ENCODE data around the gene CTNND2. TPM values are rescaled to one million over a fixed set of nuclear protein-coding genes. Genes with fewer than 3 reads are reported as not detected.

The CTNND2 gene
- total and polyA plus RNA-seq, 4 donors = 0.03 to 1.0 (median 0.27) TPM

- DNase-seq (no peak), ATAC-seq (ENCODE audit: low FRiP score) (no peak)
- Histone ChIP-seq H3K4me3 (ENCODE audit: low read length in 2 of 2) (no peak overlapping the region), H3K27ac (ENCODE audit: low read depth in 1 of 2, low read length in 2 of 2) (no peak overlapping the region), H3K27me3 (ENCODE audit: control insufficient read depth in 1 of 2, insufficient read depth in 2 of 2, low read length in 1 of 2) (no peaks in the 10 kb centered on the region), H3K4me1 (ENCODE audit: control insufficient read depth in 1 of 2, insufficient read depth in 2 of 2, low read length in 2 of 2) (no peaks in the 10 kb centered on the region), H3K9me3 (ENCODE audit: control insufficient read depth, low read length) (peaks cover 2% of the 10 kb centered on the region), H3K36me3 (ENCODE audit: control insufficient read depth in 1 of 2, insufficient read depth in 2 of 2, low read length in 1 of 2) (no peaks in the 10 kb centered on the region)
- 63 to 67% methylated on average over 2 of the region's 2 CpGs for WGBS, 2 donors
- intact Hi-C loops (cut with DNase I) = no loop called here
These were observed 392.4 kb downstream of the CTNND2 start for GRCh38 chr5:11511878-11512277.

GRCh38 chr5:11510889-11511288 lies 393.4 kb downstream of the CTNND2 start:
- Histone ChIP-seq H3K36me3 (ENCODE audit: control insufficient read depth in 1 of 2, insufficient read depth in 2 of 2, low read length in 1 of 2) (no peaks in the 10 kb centered on the region), H3K27me3 (ENCODE audit: control insufficient read depth in 1 of 2, insufficient read depth in 2 of 2, low read length in 1 of 2) (no peaks in the 10 kb centered on the region), H3K4me3 (ENCODE audit: low read length in 2 of 2) (no peak overlapping the region), H3K4me1 (ENCODE audit: control insufficient read depth in 1 of 2, insufficient read depth in 2 of 2, low read length in 2 of 2) (no peaks in the 10 kb centered on the region), H3K27ac (ENCODE audit: low read depth in 1 of 2, low read length in 2 of 2) (no peak overlapping the region), H3K9me3 (ENCODE audit: control insufficient read depth, low read length) (peaks cover 2% of the 10 kb centered on the region)
- ATAC-seq (ENCODE audit: low FRiP score) (no peak), DNase-seq (no peak)
- intact Hi-C loops (cut with DNase I) = no loop called here
- 93 to 97% methylated on average over 1 of the region's 1 CpG for WGBS, 2 donors

- Histone ChIP-seq H3K27me3 (ENCODE audit: control insufficient read depth in 1 of 2, insufficient read depth in 2 of 2, low read length in 1 of 2) (no peaks in the 10 kb centered on the region), H3K27ac (ENCODE audit: low read depth in 1 of 2, low read length in 2 of 2) (no peak overlapping the region), H3K9me3 (ENCODE audit: control insufficient read depth, low read length) (peaks cover 2% of the 10 kb centered on the region), H3K4me3 (ENCODE audit: low read length in 2 of 2) (no peak overlapping the region), H3K36me3 (ENCODE audit: control insufficient read depth in 1 of 2, insufficient read depth in 2 of 2, low read length in 1 of 2) (no peaks in the 10 kb centered on the region), H3K4me1 (ENCODE audit: control insufficient read depth in 1 of 2, insufficient read depth in 2 of 2, low read length in 2 of 2) (no peaks in the 10 kb centered on the region)
- WGBS, 2 donors = 79 to 81% methylated on average over 7 of the region's 7 CpGs
- intact Hi-C loops (cut with DNase I) = no loop called here
- ATAC-seq (ENCODE audit: low FRiP score) = no peak
- DNase-seq = no peak
These were observed 394.5 kb downstream of the CTNND2 start for GRCh38 chr5:11509793-11510192.

GRCh38 chr5:11507156-11507910 lies 396.9 kb downstream of the CTNND2 start:
- no peaks in the 10 kb centered on the region for H3K27me3 ChIP-seq (ENCODE audit: control insufficient read depth in 1 of 2, insufficient read depth in 2 of 2, low read length in 1 of 2)
- 47 to 54% methylated on average over 9 of the region's 9 CpGs for WGBS, 2 donors
- ATAC-seq (ENCODE audit: low FRiP score) = no peak
- H3K27ac ChIP-seq (ENCODE audit: low read depth in 1 of 2, low read length in 2 of 2) = no peak overlapping the region
- intact Hi-C loops (cut with DNase I) = no loop called here
- no peak for DNase-seq
- H3K4me1 ChIP-seq (ENCODE audit: control insufficient read depth in 1 of 2, insufficient read depth in 2 of 2, low read length in 2 of 2) = no peaks in the 10 kb centered on the region
- H3K36me3 ChIP-seq (ENCODE audit: control insufficient read depth in 1 of 2, insufficient read depth in 2 of 2, low read length in 1 of 2) = no peaks in the 10 kb centered on the region
- no peak overlapping the region for H3K4me3 ChIP-seq (ENCODE audit: low read length in 2 of 2)
- no peaks in the 10 kb centered on the region for H3K9me3 ChIP-seq (ENCODE audit: control insufficient read depth, low read length)

- 23 to 25% methylated on average over 3 of the region's 3 CpGs for WGBS, 2 donors
These were observed 399.4 kb downstream of the CTNND2 start for GRCh38 chr5:11504886-11505193.

GRCh38 chr5:11504065-11504885 lies 400.0 kb downstream of the CTNND2 start:
- intact Hi-C loops (cut with DNase I) = no loop called here
- 86 to 87% methylated on average over 12 of the region's 12 CpGs for WGBS, 2 donors
- ATAC-seq (ENCODE audit: low FRiP score) (no peak), DNase-seq (no peak)
- Histone ChIP-seq H3K9me3 (ENCODE audit: control insufficient read depth, low read length) (no peaks in the 10 kb centered on the region), H3K36me3 (ENCODE audit: control insufficient read depth in 1 of 2, insufficient read depth in 2 of 2, low read length in 1 of 2) (no peaks in the 10 kb centered on the region), H3K27ac (ENCODE audit: low read depth in 1 of 2, low read length in 2 of 2) (no peak overlapping the region), H3K4me1 (ENCODE audit: control insufficient read depth in 1 of 2, insufficient read depth in 2 of 2, low read length in 2 of 2) (no peaks in the 10 kb centered on the region), H3K27me3 (ENCODE audit: control insufficient read depth in 1 of 2, insufficient read depth in 2 of 2, low read length in 1 of 2) (no peaks in the 10 kb centered on the region), H3K4me3 (ENCODE audit: low read length in 2 of 2) (no peak overlapping the region)

More at GRCh38 chr5:11504886-11505193, 399.4 kb downstream of the CTNND2 start:
- H3K27me3 ChIP-seq (ENCODE audit: control insufficient read depth in 1 of 2, insufficient read depth in 2 of 2, low read length in 1 of 2) = no peaks in the 10 kb centered on the region
- H3K4me3 ChIP-seq (ENCODE audit: low read length in 2 of 2) = no peak overlapping the region
- no peak for DNase-seq
- intact Hi-C loops (cut with DNase I) = no loop called here
- H3K9me3 ChIP-seq (ENCODE audit: control insufficient read depth, low read length) = no peaks in the 10 kb centered on the region
- no peak for ATAC-seq (ENCODE audit: low FRiP score)
- H3K36me3 ChIP-seq (ENCODE audit: control insufficient read depth in 1 of 2, insufficient read depth in 2 of 2, low read length in 1 of 2) = no peaks in the 10 kb centered on the region
- H3K27ac ChIP-seq (ENCODE audit: low read depth in 1 of 2, low read length in 2 of 2) = no peak overlapping the region
- H3K4me1 ChIP-seq (ENCODE audit: control insufficient read depth in 1 of 2, insufficient read depth in 2 of 2, low read length in 2 of 2) = no peaks in the 10 kb centered on the region

- ATAC-seq (ENCODE audit: low FRiP score) = no peak
- no peak for DNase-seq
- no peak overlapping the region for H3K4me3 ChIP-seq (ENCODE audit: low read length in 2 of 2)
- WGBS, 2 donors = 92 to 95% methylated on average over 2 of the region's 2 CpGs
- no peaks in the 10 kb centered on the region for H3K4me1 ChIP-seq (ENCODE audit: control insufficient read depth in 1 of 2, insufficient read depth in 2 of 2, low read length in 2 of 2)
- H3K36me3 ChIP-seq (ENCODE audit: control insufficient read depth in 1 of 2, insufficient read depth in 2 of 2, low read length in 1 of 2) = no peaks in the 10 kb centered on the region
- no peaks in the 10 kb centered on the region for H3K27me3 ChIP-seq (ENCODE audit: control insufficient read depth in 1 of 2, insufficient read depth in 2 of 2, low read length in 1 of 2)
- intact Hi-C loops (cut with DNase I) = no loop called here
- no peaks in the 10 kb centered on the region for H3K9me3 ChIP-seq (ENCODE audit: control insufficient read depth, low read length)
- H3K27ac ChIP-seq (ENCODE audit: low read depth in 1 of 2, low read length in 2 of 2) = no peak overlapping the region
These were observed 401.5 kb downstream of the CTNND2 start for GRCh38 chr5:11502783-11503182.

GRCh38 chr5:11497651-11498050 lies 406.6 kb downstream of the CTNND2 start:
- 87 to 92% methylated on average over 1 of the region's 1 CpG for WGBS, 2 donors
- intact Hi-C loops (cut with DNase I) = no loop called here
- H3K4me3 ChIP-seq (ENCODE audit: low read length in 2 of 2) = no peak overlapping the region
- no peak overlapping the region for H3K27ac ChIP-seq (ENCODE audit: low read depth in 1 of 2, low read length in 2 of 2)
- no peaks in the 10 kb centered on the region for H3K4me1 ChIP-seq (ENCODE audit: control insufficient read depth in 1 of 2, insufficient read depth in 2 of 2, low read length in 2 of 2)
- no peak for ATAC-seq (ENCODE audit: low FRiP score)
- DNase-seq = no peak
- H3K27me3 ChIP-seq (ENCODE audit: control insufficient read depth in 1 of 2, insufficient read depth in 2 of 2, low read length in 1 of 2) = no peaks in the 10 kb centered on the region
- H3K9me3 ChIP-seq (ENCODE audit: control insufficient read depth, low read length) = no peaks in the 10 kb centered on the region
- H3K36me3 ChIP-seq (ENCODE audit: control insufficient read depth in 1 of 2, insufficient read depth in 2 of 2, low read length in 1 of 2) = no peaks in the 10 kb centered on the region
